K562 (cell line): ENCODE data around the gene SCPEP1. TPM values are rescaled to one million over a fixed set of nuclear protein-coding genes. Genes with fewer than 3 reads are reported as not detected.

Experiments used
- ATAC-seq: fragments of 200-7000 bp; cut with Tn5 transposase; 3 replicates; pipeline ENCODE4 v1.9.1; 2020; ENCODE audit warnings: moderate library complexity
- BruUV-seq: library from RNA; stranded (reverse); fragments of 400-500 nt; replicated peaks from 2 replicates; lab custom pipeline; 2021; lab: Mats Ljungman, UMichigan
- CTCF ChIA-PET: fragments of 300-600 bp; formaldehyde crosslinking; extraction: SDS; loops from one replicate; lab custom pipeline; 2021; ENCODE audit warnings: low intra/inter-chr PET ratio; lab: Yijun Ruan, JAX
- POLR2A ChIA-PET: fragments of 300-600, 350-650 bp; sonication (Branson Sonifier 250); formaldehyde crosslinking; extraction: SDS; loops from one replicate; lab custom pipeline; 2021; ENCODE audit warnings: antibody characterized with exemption, inconsistent platforms; lab: Yijun Ruan, JAX
- DNase-seq, 4 experiments: peaks; one replicate each; pipeline versions ENCODE4 v3.0.0 to v3.0.0-alpha.2; 2011 to 2018; ENCODE audit warnings: low spot score in 3 of 4, mixed read lengths in 3 of 4; ENCODE audit errors: extremely low read depth in 1 of 4
- FAIRE-seq: peaks from 2 replicates; lab custom pipeline; 2011; peaks lifted over from hg19 to GRCh38; lab: Jason Lieb, UNC
- H2AFZ ChIP-seq: 2 replicates; pipeline ENCODE4 v1.6.0; 2011; ENCODE audit warnings: low read depth, low read length, control low read depth, inconsistent platforms
- H3K27ac ChIP-seq: fragments of 200-600 bp; 3 replicates; pipeline ENCODE4 v1.8.0; 2011; ENCODE audit warnings: low read depth, mild to moderate bottlenecking, control low read depth, inconsistent platforms, low read length, moderate library complexity, mixed read lengths; ENCODE audit errors: extremely low read depth
- H3K27me3 ChIP-seq, 2 experiments: fragments of 300-600 bp in 1 of 2; 2 replicates in 1 of 2; 3 replicates in 1 of 2; pipeline versions ENCODE4 v1.6.0 to v1.8.0; 2011; ENCODE audit warnings: inconsistent platforms in 2 of 2, low read length in 2 of 2, mild to moderate bottlenecking in 1 of 2, mixed read lengths in 1 of 2, moderate library complexity in 1 of 2; ENCODE audit not compliant: control insufficient read depth in 2 of 2, insufficient read depth in 2 of 2
- H3K36me3 ChIP-seq: fragments of 300-600 bp; 3 replicates; pipeline ENCODE4 v1.8.0; 2011; ENCODE audit warnings: mild to moderate bottlenecking, low read length, inconsistent platforms; ENCODE audit not compliant: control insufficient read depth, insufficient read depth
- H3K4me1 ChIP-seq, 2 experiments: fragments of 200-600 bp in 1 of 2; replicated peaks in 1 of 2; 2 replicates in 1 of 2; 3 replicates in 1 of 2; pipeline versions ENCODE4 v1.5.1 to v1.8.0; 2011; ENCODE audit warnings: inconsistent platforms in 2 of 2, low read length in 2 of 2, mild to moderate bottlenecking in 1 of 2, mixed read lengths in 1 of 2, moderate library complexity in 1 of 2; ENCODE audit not compliant: control insufficient read depth in 2 of 2, insufficient read depth in 2 of 2
- H3K4me2 ChIP-seq: 2 replicates; pipeline ENCODE4 v1.6.1; 2011; ENCODE audit warnings: low read length, control low read depth, inconsistent platforms, mixed read lengths; ENCODE audit not compliant: insufficient read depth
- H3K4me3 ChIP-seq: fragments of 200-600 bp; sonication (generic), shearing (Covaris generic); 2 replicates; pipeline ENCODE4 v1.5.1; 2016; ENCODE audit warnings: control low read depth, inconsistent platforms
- H3K79me2 ChIP-seq: fragments of 200-600 bp; 3 replicates; pipeline ENCODE4 v1.8.0; 2011; ENCODE audit warnings: low read length, inconsistent platforms; ENCODE audit not compliant: control insufficient read depth, insufficient read depth
- H3K9ac ChIP-seq, 2 experiments: 2 replicates each; pipeline versions ENCODE4 v1.6.0 to v1.6.1; 2011; ENCODE audit warnings: low read depth in 2 of 2, low read length in 2 of 2, control low read depth in 1 of 2, inconsistent platforms in 1 of 2, mild to moderate bottlenecking in 1 of 2, mixed read lengths in 1 of 2; ENCODE audit not compliant: insufficient read depth in 1 of 2
- H3K9me1 ChIP-seq: one replicate; pipeline ENCODE4 v1.6.0; 2011; ENCODE audit warnings: inconsistent platforms, mild to moderate bottlenecking, low read length, moderate library complexity; ENCODE audit not compliant: control insufficient read depth, insufficient read depth
- H3K9me3 ChIP-seq: replicated peaks from 2 replicates; pipeline ENCODE4 v1.5.1; 2011; ENCODE audit warnings: low read depth, low read length, inconsistent platforms; ENCODE audit not compliant: control insufficient read depth, insufficient read depth
- H4K20me1 ChIP-seq: replicated peaks from 2 replicates; pipeline ENCODE4 v1.6.1; 2011; ENCODE audit warnings: low read length, inconsistent platforms, mixed read lengths; ENCODE audit not compliant: control insufficient read depth, insufficient read depth
- C11orf30 ChIP-seq: fragments of 450-650 bp; IDR thresholded peaks from 2 replicates; pipeline ENCODE4 v1.6.1; 2016; ENCODE audit warnings: low read depth, mild to moderate bottlenecking
- ELF1 ChIP-seq: fragments of 200-800 bp; sonication (Bioruptor generic); IDR thresholded peaks from 2 replicates; pipeline ENCODE4 v1.6.1; 2016; ENCODE audit warnings: missing genetic modification characterization, missing compliant biosample characterization
- FOXA3 ChIP-seq, 2 experiments: fragments of 450-650 bp in 1 of 2; sonication (generic) in 1 of 2; formaldehyde crosslinking; IDR thresholded peaks in 1 of 2; conservative IDR thresholded peaks in 1 of 2; 2 replicates each; pipeline versions ENCODE4 v1.4.0 to v1.8.0; 2020 to 2022; ENCODE audit warnings: mild to moderate bottlenecking in 2 of 2, missing genetic modification reagents in 1 of 2
- FOXM1 ChIP-seq, 2 experiments: fragments of 450-650 bp in 1 of 2; sonication (generic) in 1 of 2; formaldehyde crosslinking in 1 of 2; IDR thresholded peaks; 2 replicates each; pipeline versions ENCODE4 v1.6.1 to v1.9.0; 2017 to 2022; ENCODE audit warnings: low read depth in 2 of 2, mild to moderate bottlenecking in 2 of 2, missing genetic modification reagents in 1 of 2, moderate library complexity in 1 of 2
- FOXP4 ChIP-seq: sonication (generic); formaldehyde crosslinking; IDR thresholded peaks from 2 replicates; pipeline ENCODE4 v1.8.0; 2022; ENCODE audit warnings: mild to moderate bottlenecking, missing genetic modification reagents, borderline replicate concordance
- HMGN3 ChIP-seq: IDR thresholded peaks from 2 replicates; pipeline ENCODE4 v1.6.1; 2011; ENCODE audit warnings: borderline replicate concordance, low read depth, mild to moderate bottlenecking, mixed read lengths, low read length; ENCODE audit not compliant: insufficient read length; ENCODE audit errors: extremely low read depth
- KLF16 ChIP-seq: IDR thresholded peaks from 2 replicates; pipeline ENCODE4 v1.6.1; 2016; ENCODE audit warnings: antibody characterized with exemption
- LEF1 ChIP-seq: fragments of 450-650 bp; IDR thresholded peaks from 2 replicates; pipeline ENCODE4 v1.6.1; 2016; ENCODE audit warnings: mild to moderate bottlenecking
- MAFF ChIP-seq: IDR thresholded peaks from 2 replicates; pipeline ENCODE4 v1.6.1; 2012; ENCODE audit warnings: low read length, improper control_type of control experiment
- NCOR1 ChIP-seq: fragments of 450-650 bp; IDR thresholded peaks from 2 replicates; pipeline ENCODE4 v1.6.1; 2016; ENCODE audit warnings: mild to moderate bottlenecking, moderate library complexity
- SFPQ ChIP-seq: fragments of 200-400 bp; formaldehyde crosslinking; IDR thresholded peaks from 2 replicates; pipeline ENCODE4 v1.6.1; 2017; ENCODE audit warnings: mild to moderate bottlenecking, low read depth, low read length, moderate library complexity
- THRAP3 ChIP-seq: fragments of 450-650 bp; IDR thresholded peaks from 2 replicates; pipeline ENCODE4 v1.6.1; 2016; ENCODE audit warnings: mild to moderate bottlenecking, inconsistent platforms, borderline replicate concordance
- TSC22D4 ChIP-seq: fragments of 450-650 bp; IDR thresholded peaks from 2 replicates; pipeline ENCODE4 v1.6.1; 2016; ENCODE audit warnings: missing genetic modification characterization, missing biosample characterization, control low read depth
- ZNF12 ChIP-seq: sonication (generic); formaldehyde crosslinking; IDR thresholded peaks from 2 replicates; pipeline ENCODE4 v1.4.0; 2020; ENCODE audit warnings: mild to moderate bottlenecking, missing genetic modification reagents
- ZNF316 ChIP-seq: fragments of 450-650 bp; IDR thresholded peaks from 2 replicates; pipeline ENCODE4 v1.6.1; 2016
- ZNF395 ChIP-seq: fragments of 200-800 bp; sonication (Bioruptor generic); IDR thresholded peaks from 2 replicates; pipeline ENCODE4 v1.6.1; 2017; ENCODE audit warnings: missing genetic modification characterization, missing compliant biosample characterization
- ZNF584 ChIP-seq: fragments of 200-800 bp; sonication (Bioruptor generic); IDR thresholded peaks from 2 replicates; pipeline ENCODE4 v1.6.1; 2016; ENCODE audit warnings: low read depth, mild to moderate bottlenecking, missing genetic modification characterization, missing compliant biosample characterization
- ZNF668 ChIP-seq: fragments of 250-450 bp; sonication (Bioruptor Pico); IDR thresholded peaks from 2 replicates; pipeline ENCODE4 v1.8.0; 2022; ENCODE audit warnings: mild to moderate bottlenecking, inconsistent platforms
- WGBS: fragments of 100-300 bp; shearing (Covaris generic); methylation state at CpG from one replicate; pipeline ENCODE4 v1.1.6; 2016; ENCODE audit warnings: low coverage, mixed read lengths; ENCODE audit not compliant: insufficient coverage; ENCODE audit errors: missing lambda C conversion rate; 5-methylcytosine and 5-hydroxymethylcytosine counted together
- in situ Hi-C: fragments of 300-500 bp; cut with MboI; formaldehyde crosslinking; loops from 4 replicates; pipeline ENCODE4 v1.15.0; 2018; ENCODE audit warnings: inconsistent platforms, mixed read lengths
- intact Hi-C: fragments of 100-400 bp; cut with micrococcal nuclease; formaldehyde crosslinking; loops from 2 replicates; pipeline ENCODE4 v1.14.2; 2022
- polyA plus RNA-seq, 8 experiments: library from polyadenylated mRNA; depleted of rRNA in 4 of 8; stranded (reverse) in 5 of 8; unstranded in 3 of 8; fragments of >200 nt; fragmentation: Nextera tagmentation in 2 of 8; fragmentation: Illumina TruSeq in 1 of 8; extraction: Ambion mirVana in 2 of 8; extraction: Trizol in 1 of 8; gene quantifications; 2 replicates each; pipeline versions ENCODE4 v1.2.1 to v1.2.3, GENCODE V29; 2011 to 2014; ENCODE audit warnings: inconsistent platforms in 1 of 8, missing spikeins in 1 of 8
- total RNA-seq, 7 experiments: library from RNA; depleted of rRNA in 6 of 7; stranded (reverse); fragments of >200 nt in 6 of 7; fragmentation: Illumina TruSeq in 2 of 7; extraction: Trizol in 2 of 7; gene quantifications; 2 replicates each; pipeline versions ENCODE4 v1.2.1 to v1.2.3, GENCODE V29; 2011 to 2021; ENCODE audit warnings: low replicate concordance in 1 of 7

The SCPEP1 gene
- total and polyA plus RNA-seq, 9 of the 15 experiments (the other 6 are each of a cell fraction or from before 2014, with no cell fraction given): 5.1 to 14.8 (median 7.2) TPM

- Histone ChIP-seq H3K4me2 (no peak overlapping the region), H3K9ac (no peak overlapping the region), H3K79me2 (no peaks in the 10 kb centered on the region), H3K4me1 (peaks cover 0 to 2% of the 10 kb centered on the region in 2 experiments; a peak in 1 of 5 replicates), H3K27ac (no peak overlapping the region), H3K9me1 (no peaks in the 10 kb centered on the region), H3K36me3 (no peaks in the 10 kb centered on the region), H2AFZ (no peak overlapping the region), H3K4me3 (no peak overlapping the region), H4K20me1 (no peaks in the 10 kb centered on the region), H3K27me3 (peaks cover 2 to 4% of the 10 kb centered on the region in 2 experiments; a peak in 2 of 5 replicates), H3K9me3 (no peaks in the 10 kb centered on the region)
- in situ Hi-C loops: no loop called here
- ChIA-PET CTCF (no interaction called here), POLR2A (interaction anchor here (0.8 kb wide), 1 partner anchor 85 kb away, joined by 3 read pairs; no protein-coding TSS in a partner anchor)
- ATAC-seq (no peak), FAIRE-seq (no peak), DNase-seq (peak in 1 of 4 experiments; percentile 8)
- intact Hi-C loops: loop anchor here (5.0 kb wide), 2 partner anchors 41 to 49 kb away; partner anchors contain the start of gene COIL
- WGBS: 17% methylated on average over 7 of the region's 7 CpGs
- BruUV-seq: no TSS peak
- no peak for TF ChIP-seq ZNF12 (CRISPR knock-in tag)
- no peak for TF ChIP-seq ZNF584
- peak; percentile 31; the same call in 1 of the 2 replicates for TF ChIP-seq MAFF
- TF ChIP-seq ELF1 (tag): no peak
- no peak for TF ChIP-seq LEF1
- TF ChIP-seq ZNF316: peak; percentile 66
- TF ChIP-seq FOXM1 (IDR thresholded peaks at IDR 0.05; ENCODE audit: low read depth): no peak
- TF ChIP-seq FOXM1 (CRISPR knock-in tag; IDR thresholded peaks at IDR 0.05; ENCODE audit: low read depth): no peak
- no peak for TF ChIP-seq ZNF395 (CRISPR knock-in tag)
- TF ChIP-seq ZNF668: no peak
- no peak for TF ChIP-seq THRAP3
- no peak for TF ChIP-seq TSC22D4 (tag)
- TF ChIP-seq FOXP4 (CRISPR knock-in tag): no peak
- TF ChIP-seq NCOR1: no peak
- TF ChIP-seq HMGN3: no peak
- TF ChIP-seq C11orf30: peak; percentile 67
- TF ChIP-seq KLF16: no peak
- TF ChIP-seq SFPQ: no peak
- TF ChIP-seq FOXA3 (CRISPR knock-in tag; conservative IDR thresholded peaks at IDR 0.05 in 1 of 2, IDR thresholded peaks at IDR 0.05 in 1 of 2): no peak
Observed at GRCh38 chr17:57011491-57012015, 33.6 kb downstream of the SCPEP1 start.
